GM19372 (cell line): ENCODE measurements around the gene ADCY9.
"Not testable (repeated sequence)": the region's sequence is repeated elsewhere in the genome, so short reads cannot be mapped to it uniquely, and the experiment has no call there.

Source experiments
- ATAC-seq: cut with Tn5 transposase; IDR thresholded peaks from one replicate; pipeline ENCODE4 v1.9.1; 2021; ENCODE audit warnings: mild to moderate bottlenecking, low read depth, moderate library complexity; ENCODE audit not compliant: unreplicated experiment

The ADCY9 gene

GRCh38 chr16:3959148-3959547 is 157.1 kb downstream of the ADCY9 start:
- ATAC-seq = no peak

- ATAC-seq = no peak
Observed at GRCh38 chr16:3957344-3957980, 158.8 kb downstream of the ADCY9 start.

GRCh38 chr16:3954411-3954921 is 161.8 kb downstream of the ADCY9 start:
- no peak for ATAC-seq

GRCh38 chr16:3953728-3954410 is 162.4 kb downstream of the ADCY9 start:
- no peak for ATAC-seq

- no peak for ATAC-seq
Observed at GRCh38 chr16:3952737-3953131, 163.5 kb downstream of the ADCY9 start.

- no peak for ATAC-seq
Observed at GRCh38 chr16:3951861-3952736, 164.1 kb downstream of the ADCY9 start.

GRCh38 chr16:3951380-3951779 is 164.9 kb downstream of the ADCY9 start:
- ATAC-seq = not testable (repeated sequence)

GRCh38 chr16:3950343-3951193 is 165.7 kb downstream of the ADCY9 start:
- no peak for ATAC-seq

GRCh38 chr16:3949946-3950342 is 166.3 kb downstream of the ADCY9 start:
- no peak for ATAC-seq

GRCh38 chr16:3949287-3949686 is 167.0 kb downstream of the ADCY9 start:
- ATAC-seq = no peak

- no peak for ATAC-seq
Observed at GRCh38 chr16:3948378-3948995, 167.8 kb downstream of the ADCY9 start.

- no peak for ATAC-seq
Observed at GRCh38 chr16:3946604-3947180, 169.6 kb downstream of the ADCY9 start.

- ATAC-seq = no peak
Observed at GRCh38 chr16:3945751-3946603, 170.3 kb downstream of the ADCY9 start.

GRCh38 chr16:3944457-3944856 is 171.8 kb downstream of the ADCY9 start:
- not testable (repeated sequence) for ATAC-seq

- not testable (repeated sequence) for ATAC-seq
Observed at GRCh38 chr16:3942146-3942545, 174.1 kb downstream of the ADCY9 start.

GRCh38 chr16:3938843-3939624 is 177.2 kb downstream of the ADCY9 start:
- no peak for ATAC-seq

GRCh38 chr16:3938471-3938842 is 177.8 kb downstream of the ADCY9 start:
- ATAC-seq = no peak
